AG10803 (cell line): Measurements from ENCODE around the gene RNASET2.

Experiments
- DNase-seq: peaks from one replicate; pipeline ENCODE4 v3.0.0; 2010; ENCODE audit warnings: low read depth
- H3K4me3 ChIP-seq: 2 replicates; pipeline ENCODE4 v1.5.1; 2011; ENCODE audit warnings: mild to moderate bottlenecking, low read length, control low read depth
- TF ChIP-seq, protein P1 (sequence below): conservative IDR thresholded peaks from 2 replicates; pipeline ENCODE4 v1.5.1; 2011; ENCODE audit warnings: mild to moderate bottlenecking, low read length, control low read depth, inconsistent platforms

RNASET2 gene

DNA sequence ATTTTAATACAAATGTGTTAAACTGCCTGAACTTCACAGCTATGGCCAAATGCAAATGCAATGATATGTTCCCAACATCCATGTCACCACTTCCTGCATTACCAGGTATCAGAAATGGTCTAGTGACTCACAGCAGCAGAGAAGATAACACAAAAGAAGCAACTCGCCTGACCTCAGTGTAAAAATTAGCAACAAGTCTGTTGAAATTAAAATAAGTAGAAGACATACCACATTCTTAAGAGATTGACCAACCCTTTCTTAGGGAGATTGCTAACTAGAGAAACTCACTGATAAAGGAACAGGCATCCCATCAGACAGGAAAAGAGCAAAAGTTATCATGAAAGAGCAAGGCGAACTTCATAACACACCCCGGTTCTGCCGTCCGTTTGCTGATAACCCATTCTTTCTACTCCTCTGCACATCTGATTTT is 45.1 kb downstream of the RNASET2 start:
- TF ChIP-seq, protein P1, sequence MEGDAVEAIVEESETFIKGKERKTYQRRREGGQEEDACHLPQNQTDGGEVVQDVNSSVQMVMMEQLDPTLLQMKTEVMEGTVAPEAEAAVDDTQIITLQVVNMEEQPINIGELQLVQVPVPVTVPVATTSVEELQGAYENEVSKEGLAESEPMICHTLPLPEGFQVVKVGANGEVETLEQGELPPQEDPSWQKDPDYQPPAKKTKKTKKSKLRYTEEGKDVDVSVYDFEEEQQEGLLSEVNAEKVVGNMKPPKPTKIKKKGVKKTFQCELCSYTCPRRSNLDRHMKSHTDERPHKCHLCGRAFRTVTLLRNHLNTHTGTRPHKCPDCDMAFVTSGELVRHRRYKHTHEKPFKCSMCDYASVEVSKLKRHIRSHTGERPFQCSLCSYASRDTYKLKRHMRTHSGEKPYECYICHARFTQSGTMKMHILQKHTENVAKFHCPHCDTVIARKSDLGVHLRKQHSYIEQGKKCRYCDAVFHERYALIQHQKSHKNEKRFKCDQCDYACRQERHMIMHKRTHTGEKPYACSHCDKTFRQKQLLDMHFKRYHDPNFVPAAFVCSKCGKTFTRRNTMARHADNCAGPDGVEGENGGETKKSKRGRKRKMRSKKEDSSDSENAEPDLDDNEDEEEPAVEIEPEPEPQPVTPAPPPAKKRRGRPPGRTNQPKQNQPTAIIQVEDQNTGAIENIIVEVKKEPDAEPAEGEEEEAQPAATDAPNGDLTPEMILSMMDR: no peak
- DNase-seq: no peak
- H3K4me3 ChIP-seq: no peak overlapping the region

GRCh38 chr6:166910601-166911000 is 45.7 kb downstream of the RNASET2 start:
- no peak for DNase-seq
- H3K4me3 ChIP-seq: no peak overlapping the region
- TF ChIP-seq, protein P1: no peak

- TF ChIP-seq, protein P1: no peak
- DNase-seq: no peak
- no peak overlapping the region for H3K4me3 ChIP-seq
Measured at GRCh38 chr6:166908811-166909210, 47.5 kb downstream of the RNASET2 start.

DNA sequence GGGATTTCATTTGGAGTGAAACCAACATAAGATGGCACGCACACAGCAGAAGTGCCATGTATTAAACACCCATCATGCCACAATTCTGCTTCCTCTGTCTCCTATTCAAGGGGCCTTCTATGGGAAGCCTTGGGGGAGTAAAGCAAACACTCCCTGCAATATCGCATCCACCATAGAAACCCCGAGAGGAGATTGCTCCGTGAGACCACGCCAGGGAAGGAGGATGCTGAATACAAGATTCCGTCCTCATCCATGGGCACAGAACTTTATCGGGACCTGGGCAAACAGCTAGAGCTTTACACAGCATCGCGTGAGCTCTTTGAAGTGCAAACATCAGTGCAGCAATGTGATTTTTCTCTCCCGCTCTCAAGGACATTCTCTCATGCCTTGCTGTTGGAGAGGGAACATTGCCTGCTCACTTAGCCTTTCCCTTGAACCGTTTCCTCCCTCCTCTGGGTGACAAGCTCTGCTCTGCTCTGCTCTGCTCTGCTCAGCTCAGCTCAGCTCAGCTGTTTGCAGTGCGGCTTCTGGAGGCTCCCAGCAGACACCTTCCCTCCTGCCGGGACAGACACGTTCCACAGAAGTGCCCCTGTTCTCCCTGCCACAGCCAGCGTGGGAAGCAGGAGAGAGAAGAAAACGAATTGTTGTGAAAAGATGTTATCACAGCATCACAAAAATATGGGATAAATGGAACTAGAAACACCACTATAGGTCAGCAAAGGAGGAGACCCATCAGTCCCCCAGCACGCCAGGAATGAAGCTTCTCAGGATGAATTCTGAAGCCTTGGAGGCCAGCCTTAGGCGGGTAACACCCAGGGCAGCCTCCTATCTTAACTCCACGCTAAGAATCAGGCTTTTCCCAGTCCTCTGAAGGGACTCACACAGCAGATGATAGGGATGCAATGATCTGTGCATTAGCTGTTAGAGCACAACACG is 48.2 kb downstream of the RNASET2 start:
- TF ChIP-seq, protein P1: no peak
- H3K4me3 ChIP-seq: no peak overlapping the region
- no peak for DNase-seq

GRCh38 chr6:166907373-166907841 is 48.9 kb downstream of the RNASET2 start:
- no peak for DNase-seq
- no peak overlapping the region for H3K4me3 ChIP-seq
- TF ChIP-seq, protein P1: no peak

GRCh38 chr6:166906376-166907044 is 49.8 kb downstream of the RNASET2 start:
- TF ChIP-seq, protein P1: no peak
- no peak overlapping the region for H3K4me3 ChIP-seq
- no peak for DNase-seq
